GM18519 (cell line): ENCODE data around the gene CDH22.

ENCODE experiments used
- ATAC-seq: cut with Tn5 transposase; IDR thresholded peaks from one replicate; pipeline ENCODE4 v1.9.1; 2021; ENCODE audit warnings: mild to moderate bottlenecking, moderate library complexity; ENCODE audit not compliant: unreplicated experiment, low FRiP score

The CDH22 gene, protein sequence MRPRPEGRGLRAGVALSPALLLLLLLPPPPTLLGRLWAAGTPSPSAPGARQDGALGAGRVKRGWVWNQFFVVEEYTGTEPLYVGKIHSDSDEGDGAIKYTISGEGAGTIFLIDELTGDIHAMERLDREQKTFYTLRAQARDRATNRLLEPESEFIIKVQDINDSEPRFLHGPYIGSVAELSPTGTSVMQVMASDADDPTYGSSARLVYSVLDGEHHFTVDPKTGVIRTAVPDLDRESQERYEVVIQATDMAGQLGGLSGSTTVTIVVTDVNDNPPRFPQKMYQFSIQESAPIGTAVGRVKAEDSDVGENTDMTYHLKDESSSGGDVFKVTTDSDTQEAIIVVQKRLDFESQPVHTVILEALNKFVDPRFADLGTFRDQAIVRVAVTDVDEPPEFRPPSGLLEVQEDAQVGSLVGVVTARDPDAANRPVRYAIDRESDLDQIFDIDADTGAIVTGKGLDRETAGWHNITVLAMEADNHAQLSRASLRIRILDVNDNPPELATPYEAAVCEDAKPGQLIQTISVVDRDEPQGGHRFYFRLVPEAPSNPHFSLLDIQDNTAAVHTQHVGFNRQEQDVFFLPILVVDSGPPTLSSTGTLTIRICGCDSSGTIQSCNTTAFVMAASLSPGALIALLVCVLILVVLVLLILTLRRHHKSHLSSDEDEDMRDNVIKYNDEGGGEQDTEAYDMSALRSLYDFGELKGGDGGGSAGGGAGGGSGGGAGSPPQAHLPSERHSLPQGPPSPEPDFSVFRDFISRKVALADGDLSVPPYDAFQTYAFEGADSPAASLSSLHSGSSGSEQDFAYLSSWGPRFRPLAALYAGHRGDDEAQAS

DNA sequence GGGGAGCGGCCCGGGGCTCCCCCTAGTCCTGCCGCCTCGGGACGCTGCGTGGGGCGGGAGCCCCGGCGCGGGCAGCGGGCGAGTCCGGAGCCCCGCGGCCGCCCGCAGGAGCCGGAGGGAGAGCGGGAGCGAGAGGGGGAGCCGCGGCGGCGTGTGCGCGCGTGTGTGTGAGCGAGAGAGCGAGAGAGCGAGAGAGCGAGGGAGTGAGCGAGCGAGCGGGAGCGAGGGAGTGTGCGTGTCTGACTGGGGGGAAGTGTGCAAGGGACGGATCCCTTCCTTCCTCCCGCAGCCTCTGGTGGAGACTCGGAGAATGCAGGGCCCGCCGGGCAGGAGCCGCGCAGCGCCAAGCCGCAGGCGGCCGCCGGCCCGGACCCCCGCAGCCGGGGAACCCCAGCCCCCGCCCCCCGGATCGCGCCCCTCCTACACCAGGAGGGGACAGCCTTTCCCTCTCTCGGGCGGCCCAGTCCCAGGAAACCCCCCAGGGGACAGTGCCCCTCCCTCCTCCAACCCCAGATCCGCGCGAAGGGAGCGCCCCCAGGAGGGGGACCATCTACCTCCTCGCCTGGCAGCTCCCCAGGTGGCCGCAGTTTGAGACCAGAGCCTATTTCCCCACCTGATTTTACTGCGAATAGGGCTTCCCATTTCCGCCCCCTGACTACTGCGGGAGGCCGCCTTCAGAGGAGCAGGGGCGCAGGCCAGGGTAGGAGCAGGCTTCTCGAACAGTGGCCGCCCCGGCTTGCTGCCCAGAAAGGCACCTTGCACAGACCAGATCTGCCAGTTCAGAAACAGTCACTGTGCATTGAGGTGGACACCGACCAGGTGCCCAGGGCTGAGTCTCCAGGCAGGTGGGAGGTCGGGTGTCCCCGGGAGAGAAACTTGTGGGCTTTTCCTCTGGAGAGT is at the start of gene CDH22:
Gene CDH22, minus strand, starts transcription at position 241 of the 900 bp plus-strand sequence. CDS start 57,204 bp downstream, outside the sequence.
- ATAC-seq: no peak

DNA sequence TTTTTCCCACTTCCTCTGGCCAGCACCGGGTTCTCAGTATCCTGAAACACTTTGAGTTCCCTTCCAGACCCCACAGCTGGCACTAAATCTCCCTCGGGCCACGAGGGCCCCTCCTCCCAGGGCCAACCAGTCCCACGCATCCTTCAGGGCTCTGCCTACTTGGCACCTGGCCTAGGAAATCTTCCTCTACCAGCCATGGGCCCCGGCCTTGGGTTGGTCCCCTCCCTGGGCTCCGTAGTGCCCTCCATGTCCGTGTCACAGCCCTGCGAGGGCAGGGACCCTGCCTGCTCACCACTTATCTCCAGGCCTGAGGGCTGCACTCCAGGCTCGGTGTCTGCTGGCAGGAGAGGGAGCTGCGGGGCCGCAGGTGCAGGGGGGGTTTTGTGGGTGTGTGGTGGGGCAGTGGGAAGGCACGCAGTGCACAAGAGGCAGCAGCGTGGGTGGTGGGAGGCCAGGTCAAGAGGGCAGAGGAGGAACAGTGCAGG is 48.8 kb upstream of the CDH22 start:
- no peak for ATAC-seq

DNA sequence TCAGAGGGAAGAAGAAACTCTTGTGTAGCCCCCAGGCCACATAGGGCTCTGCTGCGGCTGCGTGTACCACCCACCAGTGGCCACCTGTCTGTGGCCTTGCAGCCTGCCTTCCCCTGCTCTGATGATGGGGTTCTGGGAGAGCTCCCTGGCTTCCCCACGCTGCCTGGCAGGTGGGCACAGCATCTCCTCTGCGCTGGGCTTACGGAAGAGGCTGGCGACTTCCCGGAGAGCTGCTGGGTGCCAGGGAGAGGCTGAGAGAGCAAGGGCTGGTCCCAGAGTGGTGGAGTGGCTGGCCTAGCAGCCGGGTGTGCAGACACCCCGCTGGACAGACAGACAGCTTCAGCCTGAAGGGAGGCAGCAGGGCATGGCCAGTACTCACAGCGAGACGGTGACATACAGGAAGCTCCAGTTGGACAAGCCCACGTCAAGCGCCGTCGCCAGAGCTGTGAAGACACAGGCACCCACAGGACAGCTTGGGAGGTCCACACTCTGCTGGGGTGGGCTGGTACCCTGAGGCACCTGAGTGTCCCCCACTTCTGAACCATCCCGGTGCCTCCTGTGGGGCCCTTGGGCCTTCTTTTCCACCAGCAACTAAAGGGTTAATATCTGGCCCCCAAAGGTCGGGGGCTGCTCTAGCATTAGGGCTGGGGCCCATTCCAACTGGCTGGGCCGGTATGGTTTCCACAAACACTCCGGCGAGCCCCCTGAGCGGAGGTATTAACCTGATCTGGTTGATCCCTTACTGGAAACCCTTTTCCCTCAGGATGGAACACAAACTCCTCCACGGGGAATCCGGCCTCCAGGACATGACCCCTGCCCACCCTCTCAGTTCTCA is 48.1 kb upstream of the CDH22 start:
- no peak for ATAC-seq

DNA sequence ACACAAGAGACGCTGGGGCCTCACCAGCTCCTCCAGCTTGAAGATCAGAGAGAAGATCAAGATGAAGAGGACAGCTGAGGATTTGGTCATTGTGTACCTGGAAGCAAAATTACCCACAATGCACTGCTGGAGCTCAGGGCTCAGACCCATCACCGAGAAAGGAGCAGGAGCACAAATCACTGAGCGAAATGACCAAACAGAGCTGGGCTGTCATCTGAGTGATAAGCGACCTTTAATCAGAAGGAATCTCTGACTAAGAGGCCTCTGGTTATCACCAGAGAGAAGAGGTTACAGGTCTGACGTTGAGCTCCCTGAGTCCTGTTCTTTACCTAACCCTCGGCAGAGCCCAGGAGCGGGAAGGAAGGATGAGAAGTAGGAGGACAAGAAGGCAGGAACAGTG is 47.5 kb upstream of the CDH22 start:
- ATAC-seq: no peak

DNA sequence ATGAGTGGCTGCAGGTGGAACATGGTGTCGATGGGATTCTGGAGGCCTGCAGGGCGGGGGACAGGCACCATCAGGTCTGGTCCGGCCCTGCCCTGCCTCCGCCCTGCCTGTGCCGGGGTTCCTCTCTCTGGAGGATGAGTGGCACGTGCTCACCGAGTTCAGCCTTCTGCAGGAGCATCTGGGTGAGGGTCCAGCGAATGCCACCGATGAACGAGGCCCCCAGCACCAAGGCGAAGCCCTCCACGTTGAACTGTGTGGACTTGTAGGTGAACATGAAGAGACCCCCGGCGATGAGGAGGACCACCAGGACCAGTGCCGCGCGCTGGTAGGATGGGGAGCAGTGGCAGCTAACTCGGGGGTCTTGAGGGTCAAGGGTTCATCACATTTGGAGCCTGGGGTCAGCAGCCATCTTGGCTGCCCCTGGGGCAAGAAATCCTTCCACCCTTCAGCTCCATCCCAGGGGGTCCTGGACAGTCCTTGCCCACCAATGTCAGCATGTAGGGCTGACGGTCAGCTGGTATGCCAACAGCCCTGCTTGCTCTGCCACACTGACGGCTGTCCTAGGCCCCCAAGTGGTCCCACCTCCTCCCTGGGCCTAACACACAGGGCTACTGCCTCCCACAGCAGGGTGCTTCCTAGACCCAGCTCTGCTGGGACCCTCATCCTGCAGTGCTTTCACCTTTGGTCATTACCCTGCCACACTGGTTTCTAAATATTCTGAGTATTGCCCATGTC is 46.8 kb upstream of the CDH22 start:
- no peak for ATAC-seq

DNA sequence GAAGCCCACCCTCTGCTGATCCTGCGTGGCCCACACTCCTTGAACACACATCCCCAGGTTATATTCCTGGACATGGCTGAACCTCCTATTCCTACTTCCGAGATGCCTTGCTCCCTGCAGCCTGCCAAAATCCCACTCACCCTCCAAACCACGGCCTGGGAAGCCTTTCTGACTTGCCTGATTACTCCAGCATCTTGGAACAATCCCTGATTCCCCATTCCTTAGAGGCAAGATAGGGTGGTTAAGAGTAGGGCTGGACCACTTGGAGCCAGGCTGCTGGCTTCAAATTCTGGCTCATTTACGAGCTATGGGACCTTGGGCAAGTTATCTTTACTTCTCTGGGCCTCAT is 45.9 kb upstream of the CDH22 start:
- no peak for ATAC-seq

DNA sequence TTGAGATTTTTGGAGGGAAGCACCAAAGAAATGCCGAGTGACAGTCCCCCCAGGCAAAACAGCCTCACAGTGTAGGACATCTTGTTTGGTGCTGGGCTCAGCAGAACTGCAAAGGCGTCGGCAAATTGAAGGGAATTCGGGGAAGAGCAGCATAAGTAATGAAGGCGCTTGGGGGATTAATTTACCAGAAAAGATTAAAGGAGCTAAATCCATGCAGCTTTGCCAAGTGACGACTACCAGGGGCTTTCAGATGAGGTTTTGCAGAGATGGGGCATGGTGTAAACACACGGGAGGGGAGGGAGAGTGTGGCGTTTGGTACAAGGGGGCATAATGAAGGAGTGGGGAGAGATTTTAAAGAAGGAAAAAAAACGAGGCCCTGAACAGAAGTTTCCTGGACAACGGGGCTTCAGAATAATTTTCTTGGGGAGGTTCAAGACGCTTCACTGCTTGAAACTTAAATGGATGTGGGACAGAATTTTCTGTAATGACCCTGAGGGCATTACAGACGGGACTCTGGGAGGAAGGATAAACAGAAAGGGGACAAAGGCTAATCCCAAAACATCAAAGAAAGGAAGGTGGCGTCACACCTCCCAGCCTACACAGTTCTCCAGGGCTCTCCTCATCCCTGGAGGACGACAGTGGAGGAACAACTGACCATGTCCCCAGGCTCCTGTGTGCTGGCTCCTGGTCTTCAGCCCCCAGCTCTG is 45.4 kb upstream of the CDH22 start:
- ATAC-seq: no peak

DNA sequence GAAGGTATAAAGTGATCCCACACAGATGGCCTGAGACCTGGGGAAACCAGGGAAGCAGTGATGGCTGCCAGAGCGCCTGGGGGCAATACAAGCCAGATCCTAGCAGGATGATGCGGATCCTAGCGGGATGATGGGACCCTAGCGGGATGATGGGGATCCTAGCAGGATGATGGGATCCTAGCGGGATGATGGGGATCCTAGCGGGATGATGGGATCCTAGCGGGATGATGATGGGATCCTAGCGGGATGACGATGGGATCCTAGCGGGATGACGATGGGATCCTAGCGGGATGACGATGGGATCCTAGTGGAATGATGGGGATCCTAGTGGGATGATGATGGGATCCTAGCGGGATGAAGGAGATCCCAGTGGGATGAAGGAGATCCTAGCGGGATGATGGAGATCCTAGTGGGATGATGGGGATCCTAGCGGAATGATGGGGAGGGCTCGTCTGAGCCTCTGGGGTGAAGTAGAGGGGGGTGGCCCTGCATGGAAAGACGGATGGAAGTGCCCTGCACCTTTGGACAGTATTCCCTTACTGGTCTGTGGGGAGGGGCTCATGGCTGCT is 44.2 kb upstream of the CDH22 start:
- no peak for ATAC-seq

DNA sequence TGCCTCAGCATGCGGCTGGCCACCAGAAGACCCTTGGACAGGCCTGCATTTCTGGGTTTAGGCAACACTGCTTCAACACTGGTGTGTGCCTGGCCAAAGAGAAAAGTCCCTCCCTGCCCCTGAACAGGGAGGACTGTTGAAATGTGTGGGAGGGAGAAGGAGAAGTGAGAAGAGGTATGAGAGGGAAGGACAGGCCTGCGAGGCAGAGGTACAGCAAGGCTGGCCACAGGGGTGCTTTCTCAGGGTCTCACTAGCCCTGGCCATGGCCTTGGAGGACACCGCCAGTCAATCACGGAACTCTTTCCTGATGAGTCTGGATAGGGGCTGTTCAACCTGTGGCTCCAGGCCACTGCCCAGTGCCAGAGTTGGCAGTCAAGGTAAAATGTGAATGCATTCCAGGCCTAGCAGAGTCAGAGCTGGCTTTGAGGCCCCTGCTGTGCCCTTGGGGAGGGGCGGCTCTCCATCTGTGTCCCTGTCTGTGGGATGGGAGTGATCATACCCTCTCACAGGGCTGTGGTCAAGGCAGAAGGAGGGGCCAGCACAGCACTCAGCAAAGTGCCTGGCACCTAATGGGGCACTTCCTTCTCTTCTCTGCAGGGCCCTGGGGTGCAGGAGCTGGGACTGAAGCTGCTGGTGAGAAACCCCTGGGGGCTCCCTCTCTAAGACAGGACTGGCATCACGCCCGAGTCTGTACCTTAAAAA is 43.2 kb upstream of the CDH22 start:
- ATAC-seq: no peak

DNA sequence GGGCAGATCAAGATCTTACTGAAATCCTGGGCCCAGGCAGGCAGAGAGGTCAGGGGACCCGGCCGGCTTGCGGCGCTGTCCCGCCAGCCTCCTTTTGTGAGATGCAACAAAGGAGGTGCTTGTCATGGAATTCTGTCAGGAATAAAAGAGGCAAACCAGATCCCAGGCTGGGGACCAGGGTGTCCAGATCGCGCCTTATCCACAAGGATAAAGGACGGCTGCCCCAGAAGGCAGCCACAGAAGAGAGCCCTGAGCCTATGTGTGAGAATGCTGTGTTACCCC is 42.6 kb upstream of the CDH22 start:
- no peak for ATAC-seq

DNA sequence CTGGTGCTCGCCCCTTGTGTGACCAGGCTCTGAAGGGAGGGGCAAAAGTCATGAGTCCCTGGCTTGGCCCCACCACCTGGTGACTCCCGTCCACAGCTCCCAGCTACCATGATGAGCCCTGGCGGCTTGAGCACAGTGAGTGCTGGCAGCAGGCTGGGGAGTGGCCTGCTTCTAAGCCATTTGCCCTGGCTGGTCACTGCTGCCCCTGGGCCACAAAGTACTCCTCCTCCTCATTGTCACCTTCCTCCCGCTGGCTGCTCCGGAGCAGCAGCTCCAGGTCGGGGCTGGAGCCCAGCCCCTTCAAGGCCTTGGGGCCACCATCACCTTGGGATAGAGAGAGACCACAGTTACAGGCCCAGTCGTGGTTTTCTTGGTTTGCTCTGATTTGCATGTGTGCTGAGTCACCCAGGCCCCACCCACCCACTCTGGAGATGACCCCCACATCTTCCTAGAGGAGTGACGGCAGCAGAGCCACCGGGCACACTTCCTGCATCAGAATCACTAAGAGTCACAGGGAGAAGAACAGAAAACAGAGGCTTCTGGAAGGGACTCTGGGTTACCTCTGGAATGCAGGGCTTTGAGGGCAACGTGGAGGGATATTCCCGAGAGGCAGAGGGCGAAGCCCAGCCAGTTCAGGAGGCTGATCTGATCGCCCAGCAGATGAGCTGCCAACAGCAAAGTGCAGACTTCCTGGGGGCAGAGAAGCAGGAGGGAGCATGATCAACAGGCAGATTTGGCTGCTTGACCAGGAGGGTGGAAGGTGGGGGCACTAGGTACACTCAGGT is 42.1 kb upstream of the CDH22 start:
- ATAC-seq: no peak

DNA sequence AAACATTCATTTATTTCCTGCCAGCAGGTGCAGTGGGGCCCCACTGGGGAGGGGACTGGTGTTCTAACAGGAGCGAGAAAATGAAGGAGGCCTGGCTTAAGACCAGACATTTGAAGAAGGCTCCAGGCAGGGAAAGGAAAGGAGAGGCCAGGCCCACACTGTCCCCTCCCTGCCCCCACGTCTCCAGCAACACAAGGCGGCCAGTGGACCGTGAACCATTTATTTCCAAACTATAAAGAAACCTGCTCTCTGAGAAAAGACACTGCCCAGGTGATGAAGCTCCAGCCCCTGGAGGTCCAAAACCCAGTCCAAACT is 41.4 kb upstream of the CDH22 start:
- ATAC-seq: no peak

DNA sequence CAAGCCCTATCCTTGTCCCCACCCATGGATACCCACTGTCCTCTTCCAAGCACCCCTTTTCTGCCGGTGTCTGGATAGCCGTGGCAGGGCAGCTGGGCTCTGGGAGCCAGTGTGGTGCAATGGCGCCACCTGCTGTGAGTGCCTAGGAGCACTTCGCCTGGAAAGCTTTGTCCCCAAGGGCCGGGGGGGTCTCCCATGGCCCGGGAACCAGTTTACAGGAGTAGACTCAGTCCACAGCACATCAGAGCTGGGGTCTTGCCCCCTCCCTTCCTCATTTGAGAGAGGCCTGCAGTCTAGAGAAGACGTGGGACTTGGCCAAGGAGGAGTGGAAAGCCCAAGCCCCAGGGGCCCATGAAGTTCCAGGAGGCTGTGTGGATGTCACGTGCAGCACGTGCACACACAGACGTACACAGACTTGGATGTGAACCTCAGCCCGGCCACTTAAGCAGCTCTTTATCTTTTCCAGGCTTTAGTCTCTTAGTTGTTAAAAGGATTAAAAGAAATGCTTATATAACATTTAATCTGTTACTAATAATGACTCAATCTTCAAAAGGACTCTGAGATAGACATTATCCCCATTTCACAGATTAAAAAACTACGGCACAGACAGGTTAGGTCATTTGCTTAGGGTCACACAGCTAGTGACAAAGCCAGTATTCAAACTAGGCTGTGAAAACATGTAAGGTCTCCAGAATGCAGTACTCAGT is 40.9 kb upstream of the CDH22 start:
- no peak for ATAC-seq

DNA sequence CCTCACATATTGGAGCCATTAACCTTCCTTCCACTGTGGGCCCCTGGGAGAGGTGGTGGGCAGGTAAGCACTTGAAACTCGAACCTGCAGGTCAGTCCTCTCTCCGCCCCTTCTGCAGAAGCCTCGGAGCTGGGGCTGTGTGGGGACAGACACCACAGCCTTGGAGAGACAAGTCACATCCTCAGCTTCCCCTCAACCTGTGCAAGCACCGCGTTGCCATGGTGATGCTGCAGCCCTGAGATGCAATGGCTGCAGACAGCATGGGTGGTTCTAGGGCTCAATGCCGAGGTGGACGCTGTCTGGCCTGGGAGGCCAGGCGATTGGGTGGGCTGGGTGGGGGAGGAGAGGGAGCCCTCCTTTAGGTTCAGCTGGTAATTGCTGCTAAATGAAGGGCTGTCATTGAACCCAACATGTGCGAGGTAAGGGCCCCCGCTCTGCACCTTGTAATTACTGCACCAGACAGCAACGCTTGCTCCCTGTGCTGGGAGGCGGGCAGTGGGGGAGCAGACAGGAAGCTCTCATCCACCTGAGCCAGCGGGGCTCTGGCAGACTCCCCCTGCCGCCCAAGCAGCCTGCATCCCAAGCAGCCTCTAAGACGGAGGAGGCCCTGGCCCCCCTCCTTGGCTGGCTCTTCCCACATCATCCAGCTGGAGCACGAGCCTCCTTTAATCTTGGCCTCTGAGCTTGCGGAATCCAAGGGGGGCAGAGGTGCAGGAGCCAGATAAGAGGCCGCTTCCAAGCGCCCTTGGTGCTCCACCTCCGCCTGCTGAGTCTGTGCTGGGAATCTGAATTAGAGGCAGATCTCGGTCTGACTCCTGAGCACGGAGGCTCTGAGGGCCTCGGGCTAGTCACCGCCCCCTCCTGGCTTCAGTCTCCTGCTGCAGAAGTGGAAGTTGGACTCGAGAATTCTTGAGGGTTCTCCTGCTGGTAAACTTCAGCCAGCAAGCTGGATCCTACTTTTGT is 39.8 kb upstream of the CDH22 start:
- no peak for ATAC-seq

DNA sequence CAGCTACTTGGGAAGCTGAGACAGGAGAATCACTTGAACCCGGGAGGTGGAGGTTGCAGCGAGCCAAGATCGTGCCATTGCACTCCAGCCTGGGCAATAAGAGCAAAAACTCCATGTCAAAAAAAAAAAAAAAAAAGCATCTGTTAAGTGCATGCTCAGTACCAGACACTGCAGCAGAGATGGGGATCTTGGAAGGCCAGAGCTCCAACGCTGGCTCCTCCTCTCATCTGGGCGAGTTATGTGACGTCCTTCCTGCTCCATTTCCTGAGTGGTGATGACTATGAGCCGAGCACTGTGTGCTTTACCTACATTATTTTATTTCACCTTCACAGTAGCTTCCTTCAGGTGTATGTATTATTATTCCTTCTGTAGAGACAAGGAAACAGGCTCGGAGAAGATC is 38.5 kb upstream of the CDH22 start:
- no peak for ATAC-seq
